ENCODE results near the gene SCT.

Gene SCT

DNA sequence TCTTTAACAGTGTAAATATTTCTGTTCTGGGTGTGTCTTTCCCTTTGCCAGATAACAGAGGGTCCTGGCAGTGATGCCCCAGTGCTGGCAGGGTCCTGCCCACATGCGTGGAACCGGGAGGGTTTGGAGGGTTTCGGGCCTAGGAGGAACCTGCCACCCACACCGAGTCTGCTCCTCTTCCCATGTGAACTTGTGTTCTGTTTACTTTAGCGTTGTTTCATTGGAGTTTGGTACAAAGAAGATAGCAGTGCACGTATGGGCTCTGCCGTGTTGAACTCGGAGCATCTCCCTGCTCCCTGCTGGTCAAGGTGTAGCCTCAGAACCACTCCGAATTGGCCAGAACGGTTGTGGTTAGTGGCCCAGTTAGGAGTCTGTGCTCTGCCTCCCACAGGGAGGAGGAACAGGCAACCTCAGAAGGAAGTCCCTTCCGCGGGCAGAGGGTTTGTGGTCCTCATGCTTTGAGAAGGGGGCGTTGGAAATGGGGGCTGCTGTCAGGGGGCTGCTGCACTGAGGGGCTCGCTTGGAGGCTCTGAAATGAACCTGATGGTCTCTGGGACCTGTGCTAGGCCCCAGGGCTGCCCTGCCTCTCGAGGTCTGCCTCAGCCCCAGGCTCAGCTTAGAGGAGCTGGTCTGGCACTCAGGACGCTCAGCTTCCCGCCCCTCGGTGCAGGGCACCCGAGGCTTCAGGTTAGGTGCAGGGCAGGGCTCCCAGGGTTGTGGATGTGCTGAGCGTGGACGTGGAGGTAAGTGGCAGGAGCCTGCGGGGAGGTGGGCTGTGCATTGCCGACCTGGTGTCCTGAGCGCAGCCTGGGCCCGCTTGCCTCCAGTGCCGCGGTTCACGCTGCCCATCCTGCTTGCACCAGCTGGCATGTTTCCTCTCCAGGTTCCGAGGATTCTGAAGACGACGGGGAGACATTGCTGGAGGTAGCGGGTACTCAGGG is 40.3 kb downstream of the SCT start:
- DNase-seq (ENCODE audit: low read depth) = no peak

DNA sequence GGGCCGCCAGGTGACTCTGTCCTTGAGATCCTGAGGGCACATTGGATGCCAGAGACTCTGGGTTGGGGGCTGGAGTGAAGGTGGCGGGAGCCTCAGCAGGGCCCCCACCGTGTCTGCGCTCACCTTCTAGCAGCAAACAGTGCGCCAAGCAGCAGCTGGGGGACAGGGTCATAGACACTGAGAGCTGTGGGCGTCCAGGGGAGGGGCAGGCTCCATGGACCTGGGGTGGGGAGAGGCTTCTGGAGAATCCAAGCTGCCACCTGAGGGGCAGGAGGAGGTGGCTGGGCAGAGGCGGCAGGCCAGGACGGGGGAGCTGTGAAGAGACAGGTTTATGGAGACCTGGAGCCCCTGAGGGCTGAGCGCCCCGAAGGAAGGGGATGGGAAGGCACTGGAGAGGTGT is 42.7 kb downstream of the SCT start:
- DNase-seq (ENCODE audit: low read depth) = no peak

GRCh38 chr11:581752-582151 is 45.2 kb downstream of the SCT start:
- no peak for DNase-seq (ENCODE audit: low read depth)

DNA sequence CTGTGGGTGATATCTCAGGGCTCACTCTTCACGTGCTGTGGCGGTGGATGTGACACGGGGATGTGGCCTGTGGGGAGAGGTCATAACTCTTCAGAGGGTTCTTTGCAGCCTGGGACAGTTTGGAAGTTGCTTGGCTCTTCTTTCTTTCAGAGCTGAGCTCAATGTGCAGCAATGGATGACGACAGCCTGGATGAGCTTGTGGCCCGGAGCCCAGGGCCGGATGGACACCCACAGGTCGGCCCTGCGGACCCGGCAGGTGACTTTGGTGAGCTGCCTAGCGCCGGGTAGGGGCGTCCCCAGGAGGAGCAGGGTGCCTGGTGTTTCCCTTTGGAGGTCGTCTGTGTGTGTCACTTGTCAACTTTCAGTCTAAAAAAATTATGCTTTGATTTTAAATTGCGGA is 45.6 kb downstream of the SCT start:
- DNase-seq (ENCODE audit: low read depth) = no peak

DNA sequence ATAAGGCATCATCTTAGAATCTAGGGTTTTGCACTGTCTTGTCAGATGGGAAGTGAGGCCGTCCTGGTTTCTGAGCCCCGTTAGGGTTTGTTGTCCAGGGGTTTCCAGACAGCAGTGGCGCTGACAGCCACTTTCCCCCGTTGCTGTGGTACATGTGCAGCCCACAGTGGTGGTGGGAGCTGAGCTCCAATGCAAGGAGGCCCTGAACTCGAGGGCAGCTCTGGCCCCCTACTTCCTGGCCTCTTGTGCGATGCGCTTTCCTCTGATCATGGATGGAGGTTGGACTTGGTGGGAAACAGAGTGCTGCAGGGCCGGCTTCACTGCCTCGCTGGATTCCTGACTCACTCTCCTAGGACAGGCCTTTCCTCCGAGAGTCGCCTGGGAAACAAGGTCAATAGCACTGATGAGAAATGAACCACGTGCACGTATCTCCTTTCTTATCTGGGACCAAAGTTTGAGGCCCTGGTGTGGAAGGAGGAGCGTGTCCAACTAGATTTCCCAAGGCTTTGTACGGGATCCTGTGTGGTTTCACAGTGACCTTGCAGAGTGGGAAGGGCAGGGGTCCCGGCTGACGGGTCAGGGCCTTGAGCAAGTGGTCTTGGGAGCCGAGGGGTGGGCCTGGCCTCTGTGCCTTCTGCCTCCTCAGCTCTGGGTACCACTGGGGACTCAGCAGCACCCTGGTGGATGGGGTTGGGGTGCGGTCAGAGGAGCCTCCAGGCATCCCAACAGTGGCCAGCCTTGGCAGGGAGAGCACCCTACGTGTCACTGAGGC is 47.0 kb downstream of the SCT start:
- no peak for DNase-seq (ENCODE audit: low read depth)

GRCh38 chr11:578276-579035 is 48.5 kb downstream of the SCT start:
- no peak for DNase-seq (ENCODE audit: low read depth)

- no peak for DNase-seq (ENCODE audit: low read depth)
Observed at GRCh38 chr11:577611-577894, 49.4 kb downstream of the SCT start.

- no peak for DNase-seq (ENCODE audit: low read depth)
Observed at GRCh38 chr11:576811-577610, 50.0 kb downstream of the SCT start.
